OCI-LY7 (cell line): ENCODE measurements around the gene XIAP. TPM values are rescaled to one million over a fixed set of nuclear protein-coding genes. Genes with fewer than 3 reads are reported as not detected.
"Not testable (repeated sequence)": the region's sequence is repeated elsewhere in the genome, so short reads cannot be mapped to it uniquely, and the experiment has no call there.

Source experiments
- BruUV-seq: library from RNA; stranded (reverse); fragments of 400-500 nt; replicated peaks from 2 replicates; lab custom pipeline; 2021; lab: Mats Ljungman, UMichigan
- CTCF ChIA-PET: fragments of 300-600 bp; sonication (Branson Sonifier 250); formaldehyde crosslinking; loops from one replicate; lab custom pipeline; 2022; ENCODE audit warnings: antibody characterized with exemption; ENCODE audit not compliant: unreplicated experiment; lab: Charles Lee
- POLR2A ChIA-PET: fragments of 300-600 bp; sonication (Branson Sonifier 250); formaldehyde crosslinking; loops from one replicate; lab custom pipeline; 2022; ENCODE audit warnings: antibody characterized with exemption; lab: Charles Lee
- DNase-seq: peaks from one replicate; pipeline ENCODE4 v3.0.0-alpha.2; 2015; ENCODE audit warnings: low spot score
- H2AFZ ChIP-seq: fragments of 200-600 bp; sonication (generic), shearing (Covaris generic); 2 replicates; pipeline ENCODE4 v1.6.1; 2014; ENCODE audit warnings: mild to moderate bottlenecking, antibody characterized with exemption, low read length, moderate library complexity
- H3K27ac ChIP-seq: fragments of 200-600 bp; sonication (generic); 2 replicates; pipeline ENCODE4 v1.5.1; 2014; ENCODE audit warnings: mixed run types, low read depth, mild to moderate bottlenecking, moderate library complexity, low read length, inconsistent platforms; ENCODE audit not compliant: poor library complexity, severe bottlenecking
- H3K36me3 ChIP-seq: fragments of 200-600 bp; sonication (generic); 2 replicates; pipeline ENCODE4 v1.6.1; 2014; ENCODE audit warnings: mild to moderate bottlenecking, antibody characterized with exemption, low read length, moderate library complexity, mixed read lengths; ENCODE audit not compliant: insufficient read depth
- H3K4me1 ChIP-seq: fragments of 200-600 bp; sonication (generic); 2 replicates; pipeline ENCODE4 v1.5.1; 2014; ENCODE audit warnings: mild to moderate bottlenecking, low read length; ENCODE audit not compliant: insufficient read depth, poor library complexity, severe bottlenecking
- H3K4me2 ChIP-seq: fragments of 200-600 bp; sonication (generic); 2 replicates; pipeline ENCODE4 v1.6.1; 2014; ENCODE audit warnings: mild to moderate bottlenecking, low read length
- H3K4me3 ChIP-seq: fragments of 200-600 bp; sonication (generic); 2 replicates; pipeline ENCODE4 v1.5.1; 2014; ENCODE audit warnings: mild to moderate bottlenecking, low read depth, low read length; ENCODE audit not compliant: poor library complexity, severe bottlenecking
- H3K79me2 ChIP-seq: fragments of 200-600 bp; sonication (generic); 2 replicates; pipeline ENCODE4 v1.6.1; 2016; ENCODE audit warnings: low read depth, mild to moderate bottlenecking, low read length, moderate library complexity, mixed read lengths; ENCODE audit not compliant: insufficient read depth
- H3K9me2 ChIP-seq: fragments of 200-600 bp; sonication (generic); 2 replicates; pipeline ENCODE4 v1.6.1; 2016; ENCODE audit warnings: mild to moderate bottlenecking, low read length, mixed read lengths; ENCODE audit not compliant: insufficient read depth
- H3K9me3 ChIP-seq: fragments of 200-600 bp; sonication (generic); 2 replicates; pipeline ENCODE4 v1.6.1; 2014; ENCODE audit warnings: mild to moderate bottlenecking, mixed run types, low read length, mixed read lengths
- H4K20me1 ChIP-seq: fragments of 200-600 bp; sonication (generic); 2 replicates; pipeline ENCODE4 v1.6.1; 2014; ENCODE audit warnings: mild to moderate bottlenecking, antibody characterized with exemption, low read length, moderate library complexity, mixed read lengths; ENCODE audit not compliant: insufficient read depth
- EZH2phosphoT487 ChIP-seq: fragments of 200-600 bp; sonication (generic); IDR thresholded peaks from 2 replicates; pipeline ENCODE4 v1.6.1; 2018; ENCODE audit warnings: low read depth, borderline replicate concordance, mild to moderate bottlenecking, mixed run types, antibody characterized with exemption, low read length, moderate library complexity, mixed read lengths
- intact Hi-C: fragments of 100-400 bp; cut with micrococcal nuclease; formaldehyde crosslinking; loops from one replicate; pipeline ENCODE4 v1.10.0; 2022; ENCODE audit not compliant: unreplicated experiment
- total RNA-seq, 2 experiments: library from RNA; depleted of rRNA in 1 of 2; stranded (reverse); fragments of >200 nt in 1 of 2; shearing (Covaris generic) in 1 of 2; gene quantifications; 2 replicates each; pipeline ENCODE4 v1.2.3, GENCODE V29; 2014 to 2022
- TF ChIP-seq, protein P1 (sequence below): fragments of 200-600 bp; sonication (generic); conservative IDR thresholded peaks from 2 replicates; pipeline ENCODE4 v1.5.1; 2014; ENCODE audit warnings: mild to moderate bottlenecking, antibody characterized with exemption, low read length, moderate library complexity, mixed read lengths

Gene XIAP
- total RNA-seq, 2 experiments from 2014 or later, result 20.2 to 28.7 TPM

DNA sequence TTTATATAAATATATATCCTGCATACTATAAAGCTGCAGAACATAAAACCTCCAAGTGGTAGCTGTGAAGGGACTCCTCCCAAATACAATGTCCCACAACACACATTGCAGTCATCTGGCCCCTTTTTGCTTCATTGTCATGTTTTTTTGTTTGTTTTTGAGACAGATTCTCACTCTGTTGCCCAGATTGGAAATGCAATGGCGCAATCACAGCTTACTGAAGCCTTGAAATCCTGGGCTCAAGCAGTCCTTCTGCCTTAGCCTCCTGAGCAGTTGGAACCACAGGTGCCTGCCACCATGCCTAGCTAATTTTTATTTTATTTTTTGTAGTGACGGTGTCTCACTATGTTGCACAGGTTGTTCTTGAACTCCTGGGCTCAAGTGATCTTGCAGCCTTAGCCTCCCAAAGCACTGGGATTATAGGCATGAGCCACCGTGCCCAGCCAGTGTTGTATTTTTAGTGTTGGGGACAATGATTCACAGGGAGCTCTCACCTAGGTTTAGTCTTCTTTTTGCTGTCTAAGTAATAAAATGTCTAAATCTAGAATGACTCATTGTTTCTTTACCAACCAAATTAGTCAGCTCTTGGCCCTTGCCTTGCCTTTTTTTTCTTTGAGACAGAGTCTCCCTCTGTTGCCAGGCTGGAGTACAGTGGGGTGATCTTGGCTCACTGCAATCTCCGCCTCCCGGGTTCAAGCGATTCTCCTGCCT lies 24.0 kb upstream of the XIAP start:
- Histone ChIP-seq H3K9me3 (no peaks in the 10 kb centered on the region), H3K36me3 (no peaks in the 10 kb centered on the region), H3K9me2 (no peaks in the 10 kb centered on the region), H4K20me1 (no peaks in the 10 kb centered on the region), H2AFZ (no peak overlapping the region), H3K79me2 (no peaks in the 10 kb centered on the region), H3K27ac (no peak overlapping the region), H3K4me3 (no peak overlapping the region), H3K4me2 (no peak overlapping the region), H3K4me1 (no peaks in the 10 kb centered on the region)
- POLR2A ChIA-PET, result no interaction called here
- BruUV-seq, result no TSS peak
- TF ChIP-seq EZH2phosphoT487, result no peak
- TF ChIP-seq, protein P1, sequence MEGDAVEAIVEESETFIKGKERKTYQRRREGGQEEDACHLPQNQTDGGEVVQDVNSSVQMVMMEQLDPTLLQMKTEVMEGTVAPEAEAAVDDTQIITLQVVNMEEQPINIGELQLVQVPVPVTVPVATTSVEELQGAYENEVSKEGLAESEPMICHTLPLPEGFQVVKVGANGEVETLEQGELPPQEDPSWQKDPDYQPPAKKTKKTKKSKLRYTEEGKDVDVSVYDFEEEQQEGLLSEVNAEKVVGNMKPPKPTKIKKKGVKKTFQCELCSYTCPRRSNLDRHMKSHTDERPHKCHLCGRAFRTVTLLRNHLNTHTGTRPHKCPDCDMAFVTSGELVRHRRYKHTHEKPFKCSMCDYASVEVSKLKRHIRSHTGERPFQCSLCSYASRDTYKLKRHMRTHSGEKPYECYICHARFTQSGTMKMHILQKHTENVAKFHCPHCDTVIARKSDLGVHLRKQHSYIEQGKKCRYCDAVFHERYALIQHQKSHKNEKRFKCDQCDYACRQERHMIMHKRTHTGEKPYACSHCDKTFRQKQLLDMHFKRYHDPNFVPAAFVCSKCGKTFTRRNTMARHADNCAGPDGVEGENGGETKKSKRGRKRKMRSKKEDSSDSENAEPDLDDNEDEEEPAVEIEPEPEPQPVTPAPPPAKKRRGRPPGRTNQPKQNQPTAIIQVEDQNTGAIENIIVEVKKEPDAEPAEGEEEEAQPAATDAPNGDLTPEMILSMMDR, result no peak
- no peak for DNase-seq
- CTCF ChIA-PET, result no interaction called here
- intact Hi-C loops, result no loop called here

DNA sequence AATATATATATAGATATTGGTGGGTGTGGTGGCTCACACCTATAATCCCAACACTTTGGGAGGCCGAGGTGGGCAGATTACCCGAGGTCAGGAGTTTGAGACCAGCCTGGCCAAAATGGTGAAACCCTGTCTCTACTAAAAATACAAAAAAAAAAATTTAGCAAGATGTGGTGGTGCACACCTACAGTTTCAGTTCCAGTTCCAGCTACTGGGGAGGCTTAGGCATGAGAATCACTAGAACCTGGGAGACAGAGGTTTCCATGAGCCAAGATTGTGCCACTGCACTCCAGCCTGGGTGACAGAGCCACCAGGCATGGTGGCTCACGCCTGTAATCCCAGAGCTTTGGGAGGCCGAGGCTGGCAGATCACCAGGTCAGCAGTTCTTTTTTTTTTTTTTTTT lies 14.7 kb upstream of the XIAP start:
- H4K20me1 ChIP-seq, intact Hi-C loops: not testable (repeated sequence)
- POLR2A ChIA-PET, result interaction anchor here (0.6 kb wide), 1 partner anchor 18 kb away, joined by 3 read pairs; no protein-coding TSS in a partner anchor

DNA sequence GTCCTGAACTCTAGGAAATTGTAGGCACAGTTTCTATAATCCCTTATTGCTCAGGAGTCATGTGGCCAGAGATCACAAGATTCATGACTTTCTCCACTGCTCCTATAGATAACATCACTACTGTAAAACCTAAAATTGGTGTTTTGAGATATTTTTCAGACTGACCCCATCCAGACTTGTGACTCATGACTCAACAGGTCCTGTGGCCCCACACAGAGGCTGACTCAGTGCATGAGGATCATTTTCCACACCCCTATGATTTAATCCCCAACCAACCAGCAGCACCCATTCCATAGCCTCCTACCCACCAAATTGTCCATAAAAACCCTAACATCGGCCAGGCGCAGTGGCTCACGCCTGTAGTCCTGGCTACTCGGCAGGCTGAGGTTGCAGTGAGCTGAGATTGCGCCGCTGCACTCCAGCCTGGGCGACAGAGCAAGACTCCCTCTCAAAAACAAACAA lies 13.2 kb upstream of the XIAP start:
- no peak for DNase-seq
- no peaks in the 10 kb centered on the region for H3K4me1 ChIP-seq
- ChIA-PET CTCF (no interaction called here), POLR2A (no interaction called here)
- H3K36me3 ChIP-seq, result no peaks in the 10 kb centered on the region
- no peak overlapping the region for H3K4me2 ChIP-seq
- no peaks in the 10 kb centered on the region for H3K9me2 ChIP-seq
- BruUV-seq, result no TSS peak
- no peak overlapping the region for H2AFZ ChIP-seq
- H3K9me3 ChIP-seq, result no peaks in the 10 kb centered on the region
- intact Hi-C loops, result no loop called here
- H3K79me2 ChIP-seq, result no peaks in the 10 kb centered on the region
- no peak overlapping the region for H3K4me3 ChIP-seq
- no peak overlapping the region for H3K27ac ChIP-seq
- H4K20me1 ChIP-seq, result no peaks in the 10 kb centered on the region
- TF ChIP-seq, protein P1, result no peak
- TF ChIP-seq EZH2phosphoT487, result no peak

More for the DNA sequence above, 14.7 kb upstream of the XIAP start:
- H3K4me3 ChIP-seq, CTCF ChIA-PET, H2AFZ ChIP-seq, H3K36me3 ChIP-seq, H3K79me2 ChIP-seq, H3K4me2 ChIP-seq, DNase-seq, H3K27ac ChIP-seq, BruUV-seq, H3K9me3 ChIP-seq, H3K9me2 ChIP-seq, H3K4me1 ChIP-seq: not testable (repeated sequence)
